Neuronal stem cell (in vitro differentiated cells): Measurements from ENCODE around the gene LCN2.

Experiments used
- DNase-seq: peaks from one replicate; pipeline ENCODE4 v3.0.0-alpha.2; 2013; ENCODE audit warnings: low spot score
- H2AFZ ChIP-seq: one replicate; pipeline ENCODE4 v1.6.1; 2013; ENCODE audit warnings: mild to moderate bottlenecking, low read length, inconsistent platforms
- H2AK5ac ChIP-seq: 2 replicates; pipeline ENCODE4 v1.6.1; 2013; ENCODE audit warnings: low read depth, mild to moderate bottlenecking, inconsistent platforms, low read length, moderate library complexity, mixed read lengths
- H2BK120ac ChIP-seq: 2 replicates; pipeline ENCODE4 v1.6.1; 2013; ENCODE audit warnings: low read depth, mild to moderate bottlenecking, inconsistent platforms, low read length, moderate library complexity, mixed read lengths
- H2BK12ac ChIP-seq: one replicate; pipeline ENCODE4 v1.6.1; 2013; ENCODE audit warnings: low read length, inconsistent platforms
- H2BK15ac ChIP-seq: 2 replicates; pipeline ENCODE4 v1.6.1; 2013; ENCODE audit warnings: mild to moderate bottlenecking, low read length, inconsistent platforms, mixed read lengths
- H2BK5ac ChIP-seq: one replicate; pipeline ENCODE4 v1.6.1; 2013; ENCODE audit warnings: inconsistent platforms, mild to moderate bottlenecking, low read length, moderate library complexity
- H3K14ac ChIP-seq: one replicate; pipeline ENCODE4 v1.6.1; 2013; ENCODE audit warnings: low read length, inconsistent platforms
- H3K18ac ChIP-seq: 2 replicates; pipeline ENCODE4 v1.6.1; 2013; ENCODE audit warnings: low read length, inconsistent platforms
- H3K23ac ChIP-seq: 2 replicates; pipeline ENCODE4 v1.6.1; 2013; ENCODE audit warnings: low read depth, mild to moderate bottlenecking, mixed read lengths, low read length, inconsistent platforms; ENCODE audit not compliant: poor library complexity
- H3K27ac ChIP-seq: replicated peaks from 3 replicates; pipeline ENCODE4 v1.5.1; 2013; ENCODE audit warnings: low read length, inconsistent platforms
- H3K27me3 ChIP-seq, 3 experiments: 2 replicates each; pipeline ENCODE4 v1.6.1; 2013; ENCODE audit warnings: low read length in 3 of 3, mild to moderate bottlenecking in 2 of 3, inconsistent platforms in 1 of 3, low read depth in 1 of 3, mixed read lengths in 1 of 3, moderate library complexity in 1 of 3; ENCODE audit not compliant: control insufficient read depth in 3 of 3, insufficient read depth in 3 of 3
- H3K36me3 ChIP-seq, 2 donors: replicated peaks in 1 of 2; 2 replicates each; pipeline ENCODE4 v1.6.1; 2013; ENCODE audit warnings: low read length in 2 of 2; ENCODE audit not compliant: control insufficient read depth in 2 of 2, insufficient read depth in 2 of 2
- H3K4ac ChIP-seq: 2 replicates; pipeline ENCODE4 v1.6.1; 2013; ENCODE audit warnings: inconsistent platforms, mild to moderate bottlenecking, low read length, moderate library complexity
- H3K4me1 ChIP-seq, 2 donors: 1 replicate in 1 of 2; 2 replicates in 1 of 2; pipeline ENCODE4 v1.6.1; 2013; ENCODE audit warnings: low read length in 2 of 2, low read depth in 1 of 2; ENCODE audit not compliant: control insufficient read depth in 2 of 2, insufficient read depth in 1 of 2
- H3K4me2 ChIP-seq: one replicate; pipeline ENCODE4 v1.6.1; 2013; ENCODE audit warnings: mild to moderate bottlenecking, low read length, inconsistent platforms; ENCODE audit not compliant: insufficient read depth, poor library complexity, severe bottlenecking
- H3K4me3 ChIP-seq, 2 donors: 2 replicates each; pipeline ENCODE4 v1.5.1; 2013; ENCODE audit warnings: low read length in 2 of 2, mild to moderate bottlenecking in 2 of 2, inconsistent platforms in 1 of 2, moderate library complexity in 1 of 2
- H3K79me1 ChIP-seq: one replicate; pipeline ENCODE4 v1.6.1; 2013; ENCODE audit warnings: low read depth, mild to moderate bottlenecking, inconsistent platforms, low read length, moderate library complexity
- H3K9ac ChIP-seq: one replicate; pipeline ENCODE4 v1.6.1; 2013; ENCODE audit warnings: mild to moderate bottlenecking, low read depth, low read length, inconsistent platforms; ENCODE audit not compliant: poor library complexity
- H3K9me3 ChIP-seq, 2 donors: replicated peaks in 1 of 2; 2 replicates each; pipeline versions ENCODE3 to v1.6.1; 2013; ENCODE audit warnings: low read length in 2 of 2, mild to moderate bottlenecking in 2 of 2, inconsistent platforms in 1 of 2, low read depth in 1 of 2, mixed read lengths in 1 of 2, moderate library complexity in 1 of 2; ENCODE audit not compliant: control insufficient read depth in 2 of 2, insufficient read depth in 1 of 2
- H4K8ac ChIP-seq: one replicate; pipeline ENCODE4 v1.6.1; 2013; ENCODE audit warnings: low read depth, mild to moderate bottlenecking, inconsistent platforms, low read length, moderate library complexity
- H4K91ac ChIP-seq: one replicate; pipeline ENCODE4 v1.6.1; 2013; ENCODE audit warnings: low read length, low read depth, mild to moderate bottlenecking, inconsistent platforms; ENCODE audit not compliant: poor library complexity
- WGBS, 2 donors: extraction: QIAGEN DNeasy Blood & Tissue Kit; methylation state at CpG; one replicate each; pipeline ENCODE4 v1.1.7; 2013; ENCODE audit warnings: missing lambda C conversion rate in 2 of 2, mixed read lengths in 1 of 2; ENCODE audit not compliant: insufficient read length in 2 of 2, insufficient replicate concordance in 1 of 2; ENCODE audit errors: extremely low coverage in 2 of 2; 5-methylcytosine and 5-hydroxymethylcytosine counted together

Gene LCN2

GRCh38 chr9:128118971-128119665 lies 30.1 kb upstream of the LCN2 start:
- Histone ChIP-seq H3K23ac (peak overlapping the region; percentile 65), H2BK15ac (peak overlapping the region; percentile 9), H3K9ac (no peak overlapping the region), H2BK12ac (no peak overlapping the region), H3K79me1 (peaks cover 2% of the 10 kb centered on the region), H3K27ac (no peak overlapping the region), H4K8ac (no peak overlapping the region), H2BK120ac (no peak overlapping the region), H3K4me3 (no peak overlapping the region), H3K4ac (no peak overlapping the region), H3K9me3 (no peaks in the 10 kb centered on the region), H2BK5ac (no peak overlapping the region), H2AFZ (no peak overlapping the region), H3K36me3 (peaks cover 18 to 34% of the 10 kb centered on the region in 2 donors), H4K91ac (no peak overlapping the region), H3K14ac (no peak overlapping the region), H2AK5ac (no peak overlapping the region), H3K18ac (no peak overlapping the region), H3K4me2 (no peak overlapping the region), H3K27me3 (no peaks in the 10 kb centered on the region), H3K4me1 (peaks cover 4 to 7% of the 10 kb centered on the region in 2 donors)
- no peak for DNase-seq
- WGBS, 2 donors: no CpG with 5 or more reads among the region's 15 CpGs

GRCh38 chr9:128120061-128120740 lies 29.1 kb upstream of the LCN2 start:
- Histone ChIP-seq H3K4ac (no peak overlapping the region), H3K4me2 (no peak overlapping the region), H3K79me1 (peaks cover 7% of the 10 kb centered on the region), H2BK12ac (no peak overlapping the region), H2AFZ (no peak overlapping the region), H2AK5ac (no peak overlapping the region), H2BK5ac (no peak overlapping the region), H2BK15ac (no peak overlapping the region), H3K27me3 (no peaks in the 10 kb centered on the region), H3K18ac (no peak overlapping the region), H4K91ac (no peak overlapping the region), H3K23ac (no peak overlapping the region), H3K9ac (no peak overlapping the region), H3K27ac (no peak overlapping the region), H3K36me3 (peaks cover 22 to 40% of the 10 kb centered on the region in 2 donors), H3K4me1 (peaks cover 4 to 7% of the 10 kb centered on the region in 2 donors), H3K14ac (no peak overlapping the region), H3K4me3 (no peak overlapping the region), H3K9me3 (no peaks in the 10 kb centered on the region), H4K8ac (no peak overlapping the region), H2BK120ac (no peak overlapping the region)
- no CpG with 5 or more reads among the region's 20 CpGs for WGBS, 2 donors
- DNase-seq: no peak

- H3K23ac ChIP-seq: no peak overlapping the region
- peaks cover 22 to 47% of the 10 kb centered on the region in 2 donors for H3K36me3 ChIP-seq
- no peak for DNase-seq
- no peak overlapping the region for H4K8ac ChIP-seq
- H3K27ac ChIP-seq: no peak overlapping the region
- H3K9ac ChIP-seq: peak overlapping the region; percentile 50
- peaks cover 7% of the 10 kb centered on the region for H3K79me1 ChIP-seq
- H2BK15ac ChIP-seq: no peak overlapping the region
- no peak overlapping the region for H4K91ac ChIP-seq
- H3K27me3 ChIP-seq: no peaks in the 10 kb centered on the region
- H2BK120ac ChIP-seq: no peak overlapping the region
- no peak overlapping the region for H3K18ac ChIP-seq
- no peak overlapping the region for H2BK12ac ChIP-seq
- no peak overlapping the region for H3K4ac ChIP-seq
- whole genome bisulfite sequencing, 2 donors: no CpG with 5 or more reads among the region's 29 CpGs
- H2AFZ ChIP-seq: no peak overlapping the region
- no peak overlapping the region for H2BK5ac ChIP-seq
- peaks cover 4 to 9% of the 10 kb centered on the region in 2 donors for H3K4me1 ChIP-seq
- no peaks in the 10 kb centered on the region for H3K9me3 ChIP-seq
- H3K4me3 ChIP-seq: peak overlapping the region in 1 of 2 donors; percentile 24
- H3K4me2 ChIP-seq: no peak overlapping the region
- H2AK5ac ChIP-seq: no peak overlapping the region
- peak overlapping the region; percentile 56 for H3K14ac ChIP-seq
Measured at GRCh38 chr9:128120741-128121465, 28.4 kb upstream of the LCN2 start.

GRCh38 chr9:128121466-128121810 lies 27.8 kb upstream of the LCN2 start:
- no CpG with 5 or more reads among the region's 5 CpGs for WGBS, 2 donors
- H2BK5ac ChIP-seq: no peak overlapping the region
- no peak overlapping the region for H3K18ac ChIP-seq
- no peak overlapping the region for H3K9ac ChIP-seq
- H2AFZ ChIP-seq: no peak overlapping the region
- DNase-seq: no peak
- H3K27ac ChIP-seq: no peak overlapping the region
- H2BK12ac ChIP-seq: no peak overlapping the region
- no peak overlapping the region for H3K4me2 ChIP-seq
- peaks cover 7% of the 10 kb centered on the region for H3K79me1 ChIP-seq
- H2AK5ac ChIP-seq: no peak overlapping the region
- H2BK15ac ChIP-seq: no peak overlapping the region
- peaks cover 22 to 47% of the 10 kb centered on the region in 2 donors for H3K36me3 ChIP-seq
- no peak overlapping the region for H2BK120ac ChIP-seq
- no peak overlapping the region for H3K4ac ChIP-seq
- H3K14ac ChIP-seq: peak overlapping the region; percentile 56
- H3K4me1 ChIP-seq: peaks cover 4 to 13% of the 10 kb centered on the region in 2 donors
- no peak overlapping the region for H4K8ac ChIP-seq
- no peaks in the 10 kb centered on the region for H3K9me3 ChIP-seq
- no peak overlapping the region for H3K4me3 ChIP-seq
- no peaks in the 10 kb centered on the region for H3K27me3 ChIP-seq
- H3K23ac ChIP-seq: no peak overlapping the region
- H4K91ac ChIP-seq: no peak overlapping the region
